HuH-7.5 (cell line): ENCODE data around the gene VPS54.

Source experiments
- DNase-seq: peaks from one replicate; pipeline ENCODE4 v3.0.0; 2011; ENCODE audit warnings: low spot score

Gene VPS54

GRCh38 chr2:64019083-64019974 lies at the start of gene VPS54:
VPS54 (minus strand) TSS chr2:64019428; CDS start chr2:63983999, 35,429 bp downstream.
- peak; percentile 51 for DNase-seq

GRCh38 chr2:64067326-64067725 lies 48.1 kb upstream of the VPS54 start:
- no peak for DNase-seq

GRCh38 chr2:64065516-64065915 lies 46.3 kb upstream of the VPS54 start:
- DNase-seq: no peak

GRCh38 chr2:64063924-64064331 lies 44.7 kb upstream of the VPS54 start:
- DNase-seq: no peak

GRCh38 chr2:64063454-64063853 lies 44.2 kb upstream of the VPS54 start:
- DNase-seq: no peak

- DNase-seq: no peak
These were observed 43.6 kb upstream of the VPS54 start for GRCh38 chr2:64062840-64063239.

- DNase-seq: no peak
These were observed 40.0 kb upstream of the VPS54 start for GRCh38 chr2:64059270-64059669.

- DNase-seq: no peak
These were observed 36.8 kb upstream of the VPS54 start for GRCh38 chr2:64056021-64056420.

GRCh38 chr2:64054161-64054915 lies 35.1 kb upstream of the VPS54 start:
- no peak for DNase-seq

- DNase-seq: no peak
These were observed 33.4 kb upstream of the VPS54 start for GRCh38 chr2:64052463-64053241.

- DNase-seq: peak; percentile 38
These were observed 30.5 kb upstream of the VPS54 start for GRCh38 chr2:64049633-64050220.

- DNase-seq: no peak
These were observed 26.7 kb upstream of the VPS54 start for GRCh38 chr2:64045938-64046337.

GRCh38 chr2:64040161-64040560 lies 20.9 kb upstream of the VPS54 start:
- no peak for DNase-seq

GRCh38 chr2:64036034-64036705 lies 16.9 kb upstream of the VPS54 start:
- DNase-seq: no peak

- DNase-seq: no peak
These were observed 16.1 kb upstream of the VPS54 start for GRCh38 chr2:64035072-64035942.

- DNase-seq: no peak
These were observed 10.0 kb upstream of the VPS54 start for GRCh38 chr2:64029116-64029665.

GRCh38 chr2:64025741-64026140 lies 6.5 kb upstream of the VPS54 start:
- DNase-seq: no peak

GRCh38 chr2:64024259-64024949 lies 5.2 kb upstream of the VPS54 start:
- DNase-seq: no peak

- DNase-seq: no peak
These were observed 4.4 kb upstream of the VPS54 start for GRCh38 chr2:64023485-64024258.
